Measurements from ENCODE around the gene TMC7. TPM values are rescaled to one million over a fixed set of nuclear protein-coding genes. Genes with fewer than 3 reads are reported as not detected.
"Not testable (repeated sequence)": the region's sequence is repeated elsewhere in the genome, so short reads cannot be mapped to it uniquely, and the experiment has no call there.

The TMC7 gene
- total and polyA plus RNA-seq, 8 donors: 0.19 to 23.8 (median 0.87) TPM; not detected in 1

- intact Hi-C loops (cut with DNase I; ENCODE audit: low total_unique reads): loop anchor here (10.0 kb wide), 1 partner anchor 105 kb away; no protein-coding TSS in a partner anchor
- H3K27me3 ChIP-seq: no peaks in the 10 kb centered on the region
- 62 to 70% (median 69%) methylated on average over 4 of the region's 4 CpGs for WGBS, 5 donors
- H3K4me3 ChIP-seq: no peak overlapping the region
- no peak overlapping the region for H3K27ac ChIP-seq
- H3K4me1 ChIP-seq: peaks cover 0 to 8% (median 3%) of the 10 kb centered on the region in 4 donors
- DNase-seq: no peak
- no peaks in the 10 kb centered on the region for H3K36me3 ChIP-seq
- H3K9me3 ChIP-seq: no peaks in the 10 kb centered on the region
- TF ChIP-seq POLR2A (IDR thresholded peaks at IDR 0.05) (no peak), EP300 (IDR thresholded peaks at IDR 0.05) (no peak), POLR2AphosphoS5 (IDR thresholded peaks at IDR 0.05) (no peak), CTCF (IDR thresholded peaks at IDR 0.05) (no peak)
These were observed 13.9 kb upstream of the TMC7 start for GRCh38 chr16:18969855-18970240.

DNA sequence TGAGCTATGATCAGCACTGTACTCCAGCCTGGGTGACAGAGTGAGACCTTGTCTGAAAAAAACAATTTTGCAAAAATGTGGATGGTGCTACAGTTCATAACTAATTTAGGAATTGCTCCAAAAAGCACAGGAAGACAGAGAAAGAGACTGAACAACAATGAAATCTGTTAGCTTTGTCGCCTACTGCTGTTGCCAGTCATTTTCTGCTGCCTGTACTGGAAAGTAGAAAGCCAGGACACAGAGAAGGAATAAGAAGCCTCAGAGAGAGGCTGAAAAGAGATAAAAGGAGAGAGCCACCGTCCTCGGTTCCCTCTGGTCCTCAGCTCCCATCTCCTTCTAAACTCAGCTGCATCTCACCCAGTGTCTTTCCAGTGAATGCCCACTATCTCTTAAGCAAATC, 8.6 kb upstream of the TMC7 start:
- Histone ChIP-seq H3K27me3 (peaks cover 0 to 4% (median 0%) of the 10 kb centered on the region in 3 donors), H3K4me1 (no peaks in the 10 kb centered on the region), H3K9me3 (no peaks in the 10 kb centered on the region), H3K4me3 (no peak overlapping the region), H3K27ac (no peak overlapping the region), H3K36me3 (no peaks in the 10 kb centered on the region)
- intact Hi-C loops (cut with DNase I; ENCODE audit: low total_unique reads): loop anchor here (10.0 kb wide), 1 partner anchor 100 kb away; no protein-coding TSS in a partner anchor
- WGBS, 5 donors: 43 to 53% (median 47%) methylated on average over 3 of the region's 3 CpGs
- no peak for TF ChIP-seq CTCF (IDR thresholded peaks at IDR 0.05)
- TF ChIP-seq EP300 (IDR thresholded peaks at IDR 0.05): no peak
- TF ChIP-seq POLR2AphosphoS5 (IDR thresholded peaks at IDR 0.05): no peak
- no peak for TF ChIP-seq POLR2A (IDR thresholded peaks at IDR 0.05)
- DNase-seq: no peak

GRCh38 chr16:18979936-18980335, 3.8 kb upstream of the TMC7 start:
- no peak for TF ChIP-seq EP300 (IDR thresholded peaks at IDR 0.05)
- TF ChIP-seq POLR2A (IDR thresholded peaks at IDR 0.05): no peak
- no peak for TF ChIP-seq CTCF (IDR thresholded peaks at IDR 0.05)
- no peak for TF ChIP-seq POLR2AphosphoS5 (IDR thresholded peaks at IDR 0.05)
- Histone ChIP-seq H3K9me3 (no peaks in the 10 kb centered on the region), H3K27ac (no peak overlapping the region), H3K27me3 (peaks cover 0 to 27% (median 6%) of the 10 kb centered on the region in 3 donors), H3K4me3 (no peak overlapping the region), H3K4me1 (peaks cover 6 to 16% (median 9%) of the 10 kb centered on the region in 4 donors), H3K36me3 (no peaks in the 10 kb centered on the region)
- intact Hi-C loops (cut with DNase I; ENCODE audit: low total_unique reads): loop anchor here (10.0 kb wide), 1 partner anchor 95 kb away; no protein-coding TSS in a partner anchor
- WGBS, 5 donors: 30 to 46% (median 38%) methylated on average over 2 of the region's 2 CpGs
- peak in 1 of 2 donors; percentile 42 for DNase-seq

- 61 to 65% (median 65%) methylated on average over 11 of the region's 11 CpGs for WGBS, 5 donors
- no peaks in the 10 kb centered on the region for H3K36me3 ChIP-seq
- no peak for DNase-seq
- H3K27ac ChIP-seq: peak overlapping the region in 4 of 5 donors; percentile 44 to 83 (median 65)
- TF ChIP-seq EP300 (IDR thresholded peaks at IDR 0.05) (no peak), POLR2A (IDR thresholded peaks at IDR 0.05) (no peak), POLR2AphosphoS5 (IDR thresholded peaks at IDR 0.05) (no peak), CTCF (IDR thresholded peaks at IDR 0.05) (no peak)
- H3K27me3 ChIP-seq: peaks cover 0 to 27% (median 6%) of the 10 kb centered on the region in 3 donors
- H3K9me3 ChIP-seq: no peaks in the 10 kb centered on the region
- H3K4me1 ChIP-seq: peaks cover 6 to 18% (median 12%) of the 10 kb centered on the region in 4 donors
- peak overlapping the region; percentile 50 to 58 (median 56) for H3K4me3 ChIP-seq
- intact Hi-C loops (cut with DNase I; ENCODE audit: low total_unique reads): no loop called here
These were observed 786 bp downstream of the TMC7 start for GRCh38 chr16:18984435-18985005.

DNA sequence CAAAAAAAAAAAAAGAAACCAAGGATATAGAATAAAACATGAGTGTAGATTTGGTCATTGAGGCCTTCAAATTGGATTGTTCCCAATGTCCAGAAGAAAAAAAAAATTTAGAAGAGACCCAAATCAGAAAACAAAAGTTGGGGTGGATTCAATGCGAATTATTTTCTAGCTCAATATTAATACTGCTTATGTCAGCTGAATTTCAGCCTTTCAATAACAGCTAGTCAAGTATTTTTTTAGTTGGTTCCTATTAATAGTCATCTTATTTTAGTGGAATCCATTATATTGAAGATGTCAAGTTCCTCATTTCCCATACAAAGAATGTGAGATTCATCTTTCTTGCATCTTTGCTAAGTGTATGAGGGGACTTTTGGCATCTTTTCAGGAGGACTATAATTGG, 1.5 kb downstream of the TMC7 start:
- H3K9me3 ChIP-seq; DNase-seq; H3K36me3 ChIP-seq; intact Hi-C loops (cut with DNase I; ENCODE audit: low total_unique reads); H3K4me3 ChIP-seq; H3K27ac ChIP-seq: not testable (repeated sequence)
- Histone ChIP-seq H3K27me3 (peaks cover 0 to 22% (median 6%) of the 10 kb centered on the region in 3 donors), H3K4me1 (peaks cover 6 to 19% (median 13%) of the 10 kb centered on the region in 4 donors)
- 86 to 97% (median 94%) methylated on average over 1 of the region's 1 CpG for WGBS, 5 donors

GRCh38 chr16:18991731-18992130, 8.0 kb downstream of the TMC7 start:
- H3K27ac ChIP-seq; intact Hi-C loops (cut with DNase I; ENCODE audit: low total_unique reads); H3K27me3 ChIP-seq; H3K36me3 ChIP-seq; DNase-seq; H3K4me1 ChIP-seq; H3K4me3 ChIP-seq: not testable (repeated sequence)
- 89 to 97% (median 95%) methylated on average over 9 of the region's 9 CpGs for WGBS, 5 donors
- H3K9me3 ChIP-seq: peaks cover 0 to 18% (median 4%) of the 10 kb centered on the region in 4 donors

GRCh38 chr16:18993531-18993930, 9.8 kb downstream of the TMC7 start:
- H3K27ac ChIP-seq; intact Hi-C loops (cut with DNase I; ENCODE audit: low total_unique reads): not testable (repeated sequence)

More at GRCh38 chr16:18993531-18993930, 9.8 kb downstream of the TMC7 start:
- not testable (repeated sequence) for H3K36me3 ChIP-seq, DNase-seq, H3K4me3 ChIP-seq, H3K27me3 ChIP-seq
- H3K4me1 ChIP-seq: peaks cover 0 to 20% (median 5%) of the 10 kb centered on the region in 4 donors
- peaks cover 0 to 18% (median 4%) of the 10 kb centered on the region in 4 donors for H3K9me3 ChIP-seq
- 83 to 93% (median 90%) methylated on average over 3 of the region's 3 CpGs for WGBS, 5 donors
